Natural killer cell treated with Interleukin-12 subunit alpha and Interleukin-12 subunit beta and Interleukin-15 and Interleukin-18, amount 100 ng/mL, for 72 hours (primary cell): Measurements from ENCODE around the gene OSGIN1. TPM values are rescaled to one million over a fixed set of nuclear protein-coding genes. Genes with fewer than 3 reads are reported as not detected.

Source experiments
- ATAC-seq, 2 donors: fragments of 150-1000 bp; cut with Tn5 transposase in 1 of 2; sonication (Bioruptor Pico), chemical (Tn5 transposase) in 1 of 2; 2 replicates each; pipeline ENCODE4 v1.10.0; 2021
- DNase-seq: peaks from one replicate; pipeline ENCODE4 v3.0.0; 2022; ENCODE audit warnings: low spot score
- H3K27ac Mint-ChIP-seq, 2 donors: 1 replicate in 1 of 2; 2 replicates in 1 of 2; pipeline ENCODE4 v1.8.0; 2022; ENCODE audit warnings: mixed read lengths in 2 of 2, mild to moderate bottlenecking in 1 of 2, moderate library complexity in 1 of 2
- H3K27me3 Mint-ChIP-seq, 2 donors: 1 replicate in 1 of 2; 2 replicates in 1 of 2; pipeline ENCODE4 v1.8.0; 2022; ENCODE audit warnings: mixed read lengths in 2 of 2
- H3K36me3 Mint-ChIP-seq: one replicate; pipeline ENCODE4 v1.8.0; 2022; ENCODE audit warnings: mixed read lengths
- H3K4me1 Mint-ChIP-seq, 2 donors: 1 replicate in 1 of 2; 2 replicates in 1 of 2; pipeline ENCODE4 v1.8.0; 2022; ENCODE audit warnings: low read depth in 2 of 2, mixed read lengths in 2 of 2, mild to moderate bottlenecking in 1 of 2
- H3K4me3 Mint-ChIP-seq: one replicate; pipeline ENCODE4 v1.8.0; 2022; ENCODE audit warnings: mixed read lengths
- H3K9me3 Mint-ChIP-seq: 2 replicates; pipeline ENCODE4 v1.8.0; 2022; ENCODE audit warnings: mixed read lengths
- total RNA-seq, 2 donors: library from RNA; stranded (reverse); gene quantifications; one replicate each; pipeline ENCODE4 v1.2.3, GENCODE V29; 2022

The OSGIN1 gene
- total RNA-seq, 2 donors from 2014 or later: 0.38 TPM; not detected in 1

DNA sequence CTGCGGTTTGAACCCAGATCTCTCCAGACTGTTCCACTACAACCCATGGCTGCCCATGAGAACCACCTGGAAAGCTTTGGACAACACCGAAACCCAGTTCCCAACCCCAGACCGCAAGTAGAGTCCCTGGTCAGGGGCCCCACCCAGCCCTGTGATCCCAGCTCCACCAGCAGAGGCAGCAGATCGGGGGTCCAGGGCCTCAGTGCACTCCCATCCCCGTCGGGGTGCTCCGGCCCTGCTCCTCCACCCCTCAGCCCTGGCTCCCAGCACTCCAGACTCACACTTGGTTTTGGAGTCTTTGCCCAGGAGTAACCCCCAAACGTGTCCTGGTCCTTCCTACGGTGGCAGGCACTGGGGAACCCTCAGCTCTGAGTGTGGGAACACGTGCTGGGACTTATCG is 20.7 kb upstream of the OSGIN1 start:
- ATAC-seq (no peak), DNase-seq (no peak)
- no peak overlapping the region for H3K27ac Mint-ChIP-seq
- H3K36me3 Mint-ChIP-seq: no peaks in the 10 kb centered on the region
- H3K27me3 Mint-ChIP-seq: no peaks in the 10 kb centered on the region
- H3K9me3 Mint-ChIP-seq: no peaks in the 10 kb centered on the region
- H3K4me1 Mint-ChIP-seq: peaks cover 6 to 14% of the 10 kb centered on the region in 2 donors
- no peak overlapping the region for H3K4me3 Mint-ChIP-seq

DNA sequence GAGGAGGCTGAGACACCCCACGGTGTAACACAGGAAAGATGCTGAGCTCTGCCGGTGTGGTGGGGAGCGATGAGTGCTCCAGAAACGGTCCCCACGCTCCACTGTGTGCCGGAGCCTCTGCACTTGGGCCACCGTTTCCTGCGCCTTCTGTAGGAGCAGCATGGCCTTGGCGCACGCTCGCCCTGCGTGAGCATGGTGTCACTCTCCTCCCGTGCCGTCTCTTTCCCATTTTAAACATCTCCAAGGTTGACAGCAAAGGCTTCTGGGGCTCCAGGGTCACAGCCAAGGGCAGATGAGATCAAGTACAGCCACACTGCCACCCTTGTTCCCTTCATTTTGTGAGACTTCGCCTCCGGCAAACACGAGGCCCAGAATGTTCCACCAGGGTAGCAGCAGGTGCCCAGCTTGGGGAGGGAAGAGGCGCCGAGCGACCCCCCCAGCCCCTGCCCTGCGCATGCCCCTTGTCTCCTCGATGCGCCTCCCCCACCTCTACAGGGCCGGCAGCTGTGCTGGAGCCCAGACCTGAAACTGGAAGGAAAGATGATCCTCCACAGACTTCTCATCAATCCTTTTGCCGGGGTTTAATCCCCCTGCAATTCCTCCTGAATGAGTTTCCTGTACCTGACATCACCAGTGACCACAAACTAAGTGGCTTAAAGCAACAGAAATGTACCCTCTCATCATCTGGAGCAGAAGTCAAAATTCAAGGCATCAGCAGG is 19.9 kb upstream of the OSGIN1 start:
- no peak overlapping the region for H3K4me3 Mint-ChIP-seq
- no peaks in the 10 kb centered on the region for H3K36me3 Mint-ChIP-seq
- no peak for DNase-seq
- H3K27ac Mint-ChIP-seq: no peak overlapping the region
- no peaks in the 10 kb centered on the region for H3K9me3 Mint-ChIP-seq
- ATAC-seq: no peak
- no peaks in the 10 kb centered on the region for H3K27me3 Mint-ChIP-seq
- peaks cover 6 to 9% of the 10 kb centered on the region in 2 donors for H3K4me1 Mint-ChIP-seq

DNA sequence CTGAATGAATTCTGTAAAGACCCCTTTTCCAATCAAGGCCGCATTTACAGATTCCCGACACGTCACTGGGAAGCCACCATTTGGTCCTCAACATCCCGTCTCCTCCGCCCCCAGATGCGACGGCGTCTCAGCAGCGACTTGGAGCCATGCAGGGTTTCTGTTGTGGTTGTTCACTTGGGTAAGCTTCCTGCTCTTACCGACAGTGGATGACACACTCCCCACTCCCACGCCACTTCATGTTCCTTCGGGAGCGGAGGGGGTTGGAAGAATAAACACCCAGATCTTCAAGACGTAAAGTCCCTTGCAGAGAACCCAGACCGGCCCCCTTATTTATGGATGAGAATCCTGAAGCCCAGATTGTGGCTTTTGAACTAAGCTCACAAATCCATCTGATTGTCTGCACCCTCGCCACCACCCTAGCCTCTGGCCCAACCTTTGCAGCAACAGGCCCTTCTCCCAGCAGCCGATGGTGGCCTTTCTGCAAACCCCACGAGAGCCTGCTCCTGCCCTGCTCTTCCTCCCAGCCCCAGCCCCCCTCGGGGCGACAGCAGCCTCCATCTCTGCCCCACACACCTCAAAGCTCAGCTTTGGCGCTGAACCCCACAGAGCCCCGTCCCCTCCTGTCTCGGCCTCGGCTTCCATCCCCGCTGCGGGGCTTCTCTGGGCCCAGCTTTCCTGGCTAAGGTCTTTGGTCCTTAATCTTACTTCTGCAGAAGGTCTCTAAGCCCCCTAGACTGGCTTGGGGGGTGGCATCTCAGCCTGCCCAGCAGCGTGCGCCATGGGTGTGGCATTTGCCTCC is 19.0 kb upstream of the OSGIN1 start:
- Mint-ChIP-seq H3K27me3 (no peaks in the 10 kb centered on the region), H3K9me3 (no peaks in the 10 kb centered on the region), H3K27ac (no peak overlapping the region), H3K36me3 (no peaks in the 10 kb centered on the region), H3K4me3 (no peak overlapping the region), H3K4me1 (no peaks in the 10 kb centered on the region)
- ATAC-seq (no peak), DNase-seq (no peak)

DNA sequence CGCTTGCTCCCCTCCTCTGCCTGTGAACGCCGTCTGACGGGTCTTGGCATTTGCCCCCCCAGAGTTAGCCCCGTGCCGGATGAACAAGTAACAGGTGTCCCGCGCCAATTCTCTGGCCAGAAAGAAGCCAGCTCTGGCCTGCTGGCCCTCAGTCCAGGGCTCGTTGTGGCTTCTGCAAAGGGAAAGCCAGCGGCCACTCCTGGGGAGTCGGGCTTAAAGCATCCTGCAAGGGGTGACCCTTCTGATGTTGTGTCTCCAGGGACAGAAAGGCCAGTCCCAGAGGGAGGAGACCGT is 18.4 kb upstream of the OSGIN1 start:
- DNase-seq (peak; percentile 29), ATAC-seq (no peak)
- no peaks in the 10 kb centered on the region for H3K4me1 Mint-ChIP-seq
- no peak overlapping the region for H3K4me3 Mint-ChIP-seq
- H3K36me3 Mint-ChIP-seq: no peaks in the 10 kb centered on the region
- H3K9me3 Mint-ChIP-seq: no peaks in the 10 kb centered on the region
- no peak overlapping the region for H3K27ac Mint-ChIP-seq
- H3K27me3 Mint-ChIP-seq: peaks cover 0 to 2% of the 10 kb centered on the region in 2 donors

DNA sequence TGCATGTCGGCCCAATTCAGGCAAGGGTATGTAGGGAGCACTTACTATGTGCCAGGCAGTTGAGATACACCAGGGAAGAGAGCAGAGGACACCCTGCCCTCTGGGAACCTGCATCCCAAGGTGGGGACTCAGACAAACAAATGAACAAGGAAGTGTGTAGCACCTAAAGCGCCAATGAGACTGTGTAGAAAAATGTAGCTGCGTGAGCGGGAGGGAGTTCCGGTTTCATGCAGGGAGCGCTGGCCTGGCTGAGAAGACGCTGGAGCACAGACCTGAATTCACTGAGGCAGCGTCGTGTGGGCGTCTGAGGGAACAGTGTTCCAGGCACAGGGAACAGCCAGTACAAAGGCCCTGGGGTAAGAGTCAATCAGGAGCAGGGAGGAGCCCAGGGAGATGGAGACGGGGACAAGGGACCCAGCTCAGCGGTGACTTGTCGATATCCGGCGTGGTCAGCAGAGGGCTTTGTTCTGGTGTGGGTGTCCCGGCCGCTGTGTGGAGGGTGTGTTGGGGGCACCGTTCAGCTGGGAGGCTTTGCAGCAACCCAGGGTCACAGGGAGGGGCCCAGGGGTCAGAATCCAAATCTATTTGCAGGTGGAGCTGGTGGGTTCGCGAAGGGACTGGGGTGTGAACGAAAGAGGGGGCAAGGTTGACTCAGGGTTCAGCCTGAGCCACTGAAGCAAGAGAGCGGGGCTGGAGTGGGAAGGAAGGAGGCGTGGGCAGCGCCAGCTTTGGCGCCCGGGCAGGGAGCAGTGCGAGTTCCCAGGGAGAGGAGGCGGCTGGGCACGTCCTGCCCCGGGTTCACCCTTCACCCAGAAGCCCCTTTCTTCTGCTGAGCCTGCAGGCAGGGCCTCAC is 17.8 kb upstream of the OSGIN1 start:
- Mint-ChIP-seq H3K4me3 (no peak overlapping the region), H3K27me3 (peaks cover 0 to 2% of the 10 kb centered on the region in 2 donors), H3K27ac (no peak overlapping the region), H3K36me3 (no peaks in the 10 kb centered on the region), H3K4me1 (no peaks in the 10 kb centered on the region), H3K9me3 (no peaks in the 10 kb centered on the region)
- ATAC-seq: peak in 1 of 2 donors; percentile 5
- peak; percentile 58 for DNase-seq

DNA sequence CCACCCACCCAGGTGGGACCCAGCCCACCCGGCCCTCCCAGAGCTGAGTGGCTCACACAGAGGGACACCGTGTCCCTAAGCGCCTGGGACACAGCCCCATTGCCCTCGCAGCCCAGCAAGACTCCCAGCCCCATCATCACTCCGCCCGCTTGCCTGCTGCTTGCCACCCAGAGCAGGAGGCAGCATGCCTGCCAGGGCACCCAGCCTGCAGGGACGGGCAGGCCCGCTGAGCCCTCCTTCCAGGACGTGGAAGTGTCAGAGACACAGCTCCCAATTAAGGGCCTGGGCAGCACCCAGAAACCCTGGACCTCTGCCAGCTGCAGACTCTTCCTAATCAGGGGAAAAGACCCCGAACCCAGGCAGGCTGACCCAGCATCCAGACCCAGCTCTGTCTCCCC is 17.2 kb upstream of the OSGIN1 start:
- no peak overlapping the region for H3K27ac Mint-ChIP-seq
- H3K4me1 Mint-ChIP-seq: no peaks in the 10 kb centered on the region
- H3K27me3 Mint-ChIP-seq: peaks cover 0 to 2% of the 10 kb centered on the region in 2 donors
- DNase-seq (peak; percentile 50), ATAC-seq (peak in 1 of 2 donors; percentile 25)
- no peaks in the 10 kb centered on the region for H3K9me3 Mint-ChIP-seq
- no peak overlapping the region for H3K4me3 Mint-ChIP-seq
- no peaks in the 10 kb centered on the region for H3K36me3 Mint-ChIP-seq

DNA sequence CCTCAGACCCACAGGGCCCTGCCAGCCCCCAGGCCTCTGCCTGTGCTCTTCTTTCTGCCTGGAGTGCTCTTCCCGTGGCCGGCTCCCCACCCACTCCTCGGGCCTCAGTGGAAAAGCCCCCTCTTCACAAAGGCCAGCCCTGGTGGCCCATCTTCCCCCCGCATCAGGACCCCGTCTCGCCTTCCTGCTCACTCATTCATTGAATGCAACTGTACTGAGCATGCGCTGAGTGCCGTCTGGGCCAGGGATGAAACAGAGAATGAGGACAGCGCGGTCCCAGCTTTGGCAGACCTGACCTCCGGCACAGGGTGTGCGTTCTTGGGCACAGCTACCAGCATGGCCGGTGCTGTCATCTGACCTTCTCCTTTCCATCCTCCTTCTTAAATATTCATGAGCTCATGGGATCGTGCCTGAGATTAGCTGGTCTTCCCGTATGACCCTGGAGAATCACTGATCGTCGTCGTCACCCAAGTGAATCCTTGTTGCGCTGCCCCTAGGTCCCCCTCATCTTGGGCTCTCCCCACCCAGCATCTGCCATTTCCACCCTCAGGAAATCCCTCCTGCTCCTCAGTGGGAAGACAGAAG is 16.4 kb upstream of the OSGIN1 start:
- peaks cover 0 to 2% of the 10 kb centered on the region in 2 donors for H3K27me3 Mint-ChIP-seq
- H3K4me3 Mint-ChIP-seq: no peak overlapping the region
- no peaks in the 10 kb centered on the region for H3K4me1 Mint-ChIP-seq
- no peaks in the 10 kb centered on the region for H3K36me3 Mint-ChIP-seq
- no peak for DNase-seq
- H3K27ac Mint-ChIP-seq: no peak overlapping the region
- no peak for ATAC-seq
- no peaks in the 10 kb centered on the region for H3K9me3 Mint-ChIP-seq

DNA sequence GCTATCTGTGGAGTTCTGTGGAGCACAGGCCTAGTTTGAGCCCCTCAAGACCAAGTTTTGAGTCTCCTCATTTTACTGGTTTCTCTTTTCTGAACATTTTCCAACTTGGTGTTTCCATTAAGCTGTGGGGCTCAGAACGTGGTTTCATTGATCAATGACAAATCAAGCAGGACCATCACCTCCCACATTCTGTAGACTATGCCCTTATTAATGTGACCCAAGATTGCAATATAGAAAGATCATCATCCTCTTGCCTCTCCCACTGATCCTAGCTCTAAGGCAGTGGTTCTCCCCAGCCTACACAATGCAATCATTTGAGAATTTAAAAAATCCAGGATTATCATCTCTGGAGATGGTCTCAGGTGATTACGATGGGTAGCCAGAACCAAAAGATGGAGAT is 15.8 kb upstream of the OSGIN1 start:
- H3K4me1 Mint-ChIP-seq: no peaks in the 10 kb centered on the region
- H3K27me3 Mint-ChIP-seq: peaks cover 0 to 2% of the 10 kb centered on the region in 2 donors
- H3K9me3 Mint-ChIP-seq: no peaks in the 10 kb centered on the region
- H3K27ac Mint-ChIP-seq: no peak overlapping the region
- no peaks in the 10 kb centered on the region for H3K36me3 Mint-ChIP-seq
- H3K4me3 Mint-ChIP-seq: no peak overlapping the region
- ATAC-seq (no peak), DNase-seq (no peak)

DNA sequence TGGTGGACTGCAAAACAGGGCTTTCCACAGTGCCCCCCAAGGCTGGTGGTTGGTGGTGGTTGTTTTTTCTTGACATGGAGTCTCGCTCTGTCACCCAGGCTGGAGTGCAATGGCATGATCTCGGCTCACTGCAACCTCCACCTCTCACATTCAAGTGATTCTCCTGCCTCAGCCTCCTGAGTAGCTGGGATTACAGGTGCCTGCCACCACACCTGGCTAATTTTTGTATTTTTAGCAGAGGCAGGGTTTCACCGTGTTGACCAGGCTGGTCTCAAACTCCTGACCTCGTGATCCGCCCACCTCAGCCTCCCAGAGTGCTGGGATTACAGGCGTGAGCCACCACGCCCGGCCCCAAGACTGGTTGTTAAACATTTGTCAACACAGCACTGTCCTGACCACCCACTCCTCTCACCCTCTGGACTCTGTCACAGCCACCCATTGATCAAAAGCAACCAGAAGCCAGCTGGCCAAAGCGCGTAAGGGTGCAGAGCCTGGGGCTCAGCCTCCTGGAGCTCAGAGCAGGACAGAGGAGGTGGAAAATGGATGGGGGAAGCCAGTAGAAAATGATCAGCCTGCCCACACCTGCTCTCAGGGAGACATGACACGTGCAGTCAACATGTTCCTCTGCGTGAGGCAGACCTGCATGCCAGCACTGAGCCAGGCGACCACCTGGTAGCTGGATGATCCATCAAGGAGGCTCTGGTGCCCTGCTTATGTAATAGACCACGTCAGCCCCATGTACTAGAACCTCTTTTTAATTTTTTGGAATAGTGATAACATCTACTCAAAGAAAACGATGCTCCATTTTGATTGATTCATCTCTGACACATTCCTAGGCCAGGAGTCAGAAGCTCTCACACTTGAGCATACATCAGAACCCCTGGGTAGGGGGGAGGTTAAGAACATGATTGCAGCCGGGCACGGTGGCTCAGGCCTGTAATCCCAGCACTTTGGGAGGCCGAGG is 14.8 kb upstream of the OSGIN1 start:
- no peak for ATAC-seq
- H3K9me3 Mint-ChIP-seq: no peaks in the 10 kb centered on the region
- H3K27ac Mint-ChIP-seq: no peak overlapping the region
- peaks cover 0 to 2% of the 10 kb centered on the region in 2 donors for H3K27me3 Mint-ChIP-seq
- no peak overlapping the region for H3K4me3 Mint-ChIP-seq
- no peaks in the 10 kb centered on the region for H3K36me3 Mint-ChIP-seq
- H3K4me1 Mint-ChIP-seq: no peaks in the 10 kb centered on the region
- no peak for DNase-seq

DNA sequence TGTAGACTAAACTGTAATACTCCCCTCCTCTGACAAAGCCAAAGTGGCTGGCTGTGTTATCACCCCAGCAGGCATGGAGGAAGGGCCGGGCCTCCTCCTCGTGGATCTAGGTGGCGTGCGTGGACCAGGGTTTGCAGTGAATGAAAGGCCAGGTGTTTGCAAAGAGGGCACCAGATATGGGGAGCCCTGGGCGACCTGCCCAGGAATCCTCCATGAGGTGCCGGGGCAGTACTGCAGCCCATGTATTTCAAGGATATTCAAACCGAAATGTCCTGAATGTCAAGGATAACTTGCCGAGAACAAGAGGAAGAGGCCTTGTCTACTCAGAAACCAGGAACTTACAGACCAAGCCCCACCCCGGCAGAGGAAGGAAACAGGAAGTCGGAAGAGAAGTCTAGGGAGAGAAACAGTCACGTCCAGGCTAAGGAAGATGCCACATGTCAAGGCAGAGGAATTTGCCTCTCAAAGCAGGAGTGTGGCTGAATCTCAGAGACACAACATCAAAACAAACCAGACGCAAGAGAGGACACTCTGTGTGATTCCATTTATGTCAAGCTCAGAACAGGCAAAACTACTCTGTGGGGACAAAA is 13.7 kb upstream of the OSGIN1 start:
- no peak for ATAC-seq
- Mint-ChIP-seq H3K36me3 (no peaks in the 10 kb centered on the region), H3K27ac (no peak overlapping the region), H3K9me3 (no peaks in the 10 kb centered on the region), H3K27me3 (peaks cover 0 to 2% of the 10 kb centered on the region in 2 donors), H3K4me3 (no peak overlapping the region), H3K4me1 (no peaks in the 10 kb centered on the region)
- no peak for DNase-seq

DNA sequence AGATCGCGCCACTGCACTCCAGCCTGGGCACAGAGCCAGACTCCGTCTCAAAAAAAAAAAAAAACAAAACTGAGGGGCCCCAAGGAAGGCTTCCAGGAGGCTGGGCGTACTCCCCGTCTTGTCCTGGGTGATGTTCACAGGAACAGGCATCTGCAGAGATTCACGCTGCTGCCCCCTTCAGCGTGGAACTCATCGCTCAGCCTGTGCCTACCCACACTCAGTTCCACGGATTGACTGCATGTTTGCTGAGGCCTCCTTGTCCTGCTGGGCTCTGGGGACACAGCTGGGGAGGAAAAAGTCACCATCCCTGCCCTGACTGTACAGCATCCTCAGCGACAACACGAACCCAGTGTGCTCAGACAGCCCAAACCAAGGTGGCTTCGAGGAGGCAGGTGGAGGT is 12.9 kb upstream of the OSGIN1 start:
- no peak overlapping the region for H3K4me3 Mint-ChIP-seq
- peaks cover 0 to 2% of the 10 kb centered on the region in 2 donors for H3K27me3 Mint-ChIP-seq
- no peaks in the 10 kb centered on the region for H3K4me1 Mint-ChIP-seq
- no peak overlapping the region for H3K27ac Mint-ChIP-seq
- ATAC-seq (no peak), DNase-seq (no peak)
- no peaks in the 10 kb centered on the region for H3K36me3 Mint-ChIP-seq
- H3K9me3 Mint-ChIP-seq: no peaks in the 10 kb centered on the region

DNA sequence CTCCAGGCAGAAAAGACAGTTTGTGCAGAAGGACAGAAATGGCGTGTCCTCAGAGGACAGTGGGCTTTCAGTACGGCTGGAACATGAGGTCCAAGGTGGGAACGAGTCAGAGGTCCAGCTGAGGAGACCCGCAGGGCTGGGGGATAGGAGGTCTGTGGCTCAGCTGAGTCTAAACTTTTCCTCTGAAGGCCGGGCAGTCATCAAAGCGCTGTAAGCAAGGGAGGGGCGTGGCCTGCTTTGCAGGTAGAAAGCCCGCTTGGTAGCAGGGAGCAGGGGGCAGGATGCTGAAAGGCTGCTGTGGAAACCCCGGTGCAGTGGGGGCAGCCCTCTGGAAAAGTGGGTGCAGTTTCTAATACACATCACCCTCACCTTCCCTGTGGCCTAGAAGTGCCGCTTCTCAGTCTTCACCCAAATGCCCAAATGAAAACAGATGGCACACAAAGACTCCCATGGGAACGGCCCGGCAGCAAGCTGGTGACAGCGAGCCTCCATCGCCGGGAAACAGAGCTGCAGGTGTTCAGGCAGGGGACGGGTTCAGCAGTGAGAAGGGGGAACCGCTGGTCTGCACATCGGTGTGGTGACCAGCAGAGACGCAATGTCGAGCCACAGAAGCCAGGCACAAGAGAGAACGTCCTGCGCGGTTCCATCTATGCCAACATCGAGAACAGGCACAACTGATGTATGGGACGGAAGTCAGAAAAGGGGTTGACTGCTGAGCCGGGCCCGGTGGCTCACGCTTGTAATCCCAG is 12.2 kb upstream of the OSGIN1 start:
- H3K4me3 Mint-ChIP-seq: no peak overlapping the region
- no peaks in the 10 kb centered on the region for H3K4me1 Mint-ChIP-seq
- no peaks in the 10 kb centered on the region for H3K9me3 Mint-ChIP-seq
- DNase-seq (no peak), ATAC-seq (no peak)
- no peak overlapping the region for H3K27ac Mint-ChIP-seq
- H3K36me3 Mint-ChIP-seq: no peaks in the 10 kb centered on the region
- H3K27me3 Mint-ChIP-seq: peaks cover 0 to 2% of the 10 kb centered on the region in 2 donors
